ENCODE results near the gene DOLPP1. TPM values are rescaled to one million over a fixed set of nuclear protein-coding genes. Genes with fewer than 3 reads are reported as not detected.
"Not testable (repeated sequence)": the region's sequence is repeated elsewhere in the genome, so short reads cannot be mapped to it uniquely, and the experiment has no call there.

The DOLPP1 gene
- 20.2 and 22.9 TPM in 2 replicates for total RNA-seq

DNA sequence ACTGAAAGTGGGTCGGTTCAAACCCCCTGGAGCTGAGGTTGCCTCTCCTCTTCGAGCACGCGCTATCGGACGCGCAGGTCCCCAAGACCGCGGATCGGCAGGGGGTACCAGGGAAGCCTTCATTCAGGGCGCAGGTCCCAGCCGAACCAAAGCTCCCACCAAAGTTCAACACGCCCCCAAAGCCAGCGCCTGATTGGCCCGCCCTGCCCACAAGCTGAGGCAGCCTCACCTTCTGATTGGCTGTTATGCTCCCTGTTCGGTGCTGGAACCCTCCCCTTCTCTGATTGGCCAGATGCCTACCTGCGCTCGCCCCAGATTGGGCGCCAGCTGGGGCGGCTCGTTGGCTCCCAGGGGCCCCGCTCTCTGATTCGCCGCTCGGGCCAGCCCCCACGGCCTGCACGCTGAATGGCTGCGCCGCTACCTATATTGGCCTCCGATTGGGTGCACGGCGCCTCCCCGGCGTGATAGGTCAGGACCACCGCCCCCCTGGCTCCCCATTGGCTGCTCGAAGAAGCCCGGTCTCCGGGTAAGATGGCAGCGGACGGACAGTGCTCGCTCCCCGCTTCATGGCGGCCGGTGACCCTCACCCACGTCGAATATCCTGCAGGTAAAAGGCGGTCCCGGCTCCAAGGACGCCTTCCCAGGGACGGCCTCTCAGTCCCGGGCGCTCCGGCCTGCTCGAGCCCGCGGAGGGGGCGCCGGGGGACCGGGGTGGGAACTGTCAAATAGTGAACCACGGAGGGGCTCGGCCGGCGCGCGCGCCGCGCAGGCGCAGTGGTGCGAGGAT is at the start of gene DOLPP1:
Gene DOLPP1 (plus strand): TSS at position 511 of the 787 bp plus-strand sequence. CDS start 21 bp downstream, at position 532.
- peaks cover 8% of the 10 kb centered on the region for H3K36me3 Mint-ChIP-seq (ENCODE audit: low read depth)
- peak within 1 kb of the TSS; percentile 63 for H3K27ac Mint-ChIP-seq
- intact Hi-C loops (cut with micrococcal nuclease) = loop anchor here (1.0 to 2.0 kb wide), 2 partner anchors 31 to 44 kb away; partner anchors contain the start of genes MIGA2 and PTPA
- peak; percentile 99 for DNase-seq (ENCODE audit: low spot score)
- H3K9me3 Mint-ChIP-seq = no peaks in the 10 kb centered on the region
- H3K4me3 Mint-ChIP-seq (ENCODE audit: low read depth) = peak within 1 kb of the TSS; percentile 90
- no peaks in the 10 kb centered on the region for H3K27me3 Mint-ChIP-seq (ENCODE audit: low read depth)
- peaks cover 16% of the 10 kb centered on the region for H3K4me1 Mint-ChIP-seq (ENCODE audit: low read depth)

GRCh38 chr9:129031514-129031913 is 49.4 kb upstream of the DOLPP1 start:
- H3K36me3 Mint-ChIP-seq (ENCODE audit: low read depth) = no peaks in the 10 kb centered on the region
- no peak overlapping the region for H3K27ac Mint-ChIP-seq
- intact Hi-C loops (cut with micrococcal nuclease) = no loop called here
- no peak for DNase-seq (ENCODE audit: low spot score)
- H3K9me3 Mint-ChIP-seq = no peaks in the 10 kb centered on the region
- no peak overlapping the region for H3K4me3 Mint-ChIP-seq (ENCODE audit: low read depth)
- H3K27me3 Mint-ChIP-seq (ENCODE audit: low read depth) = no peaks in the 10 kb centered on the region
- peaks cover 9% of the 10 kb centered on the region for H3K4me1 Mint-ChIP-seq (ENCODE audit: low read depth)

DNA sequence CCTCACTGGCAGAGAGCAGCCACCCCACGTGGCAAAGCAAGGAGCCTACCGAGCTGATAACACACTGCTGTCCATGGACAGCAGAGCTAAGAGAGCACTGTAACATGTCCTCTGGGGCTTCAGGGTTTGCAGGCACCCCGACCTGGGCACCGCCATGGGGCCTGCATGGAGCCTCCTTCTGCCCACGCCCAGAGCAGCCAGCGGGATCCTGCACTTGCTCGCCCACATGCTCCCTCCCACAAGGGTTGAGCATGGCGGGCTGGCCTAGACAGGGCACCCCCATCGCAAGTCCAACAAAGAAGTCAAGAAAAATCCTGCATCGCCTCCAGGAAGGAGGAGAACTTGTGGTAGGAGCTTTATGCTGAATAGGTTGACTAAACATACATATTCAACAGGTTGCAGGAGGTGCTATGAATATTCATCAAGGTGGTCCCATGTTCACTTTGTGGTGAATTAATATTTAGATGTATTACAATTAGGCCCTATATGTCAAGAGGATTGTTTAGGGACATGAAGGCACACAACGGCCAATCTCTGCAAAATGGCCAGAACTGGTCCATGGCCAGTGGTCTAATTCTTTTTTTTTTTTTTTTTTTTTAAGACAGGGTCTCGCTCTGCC is 48.3 kb upstream of the DOLPP1 start:
- Mint-ChIP-seq H3K4me3 (ENCODE audit: low read depth) (no peak overlapping the region), H3K9me3 (no peaks in the 10 kb centered on the region), H3K27ac (no peak overlapping the region), H3K4me1 (ENCODE audit: low read depth) (peaks cover 14% of the 10 kb centered on the region), H3K27me3 (ENCODE audit: low read depth) (no peaks in the 10 kb centered on the region), H3K36me3 (ENCODE audit: low read depth) (no peaks in the 10 kb centered on the region)
- no peak for DNase-seq (ENCODE audit: low spot score)
- intact Hi-C loops (cut with micrococcal nuclease) = no loop called here

- no peaks in the 10 kb centered on the region for H3K9me3 Mint-ChIP-seq
- peaks cover 18% of the 10 kb centered on the region for H3K4me1 Mint-ChIP-seq (ENCODE audit: low read depth)
- no peak for DNase-seq (ENCODE audit: low spot score)
- no peaks in the 10 kb centered on the region for H3K36me3 Mint-ChIP-seq (ENCODE audit: low read depth)
- intact Hi-C loops (cut with micrococcal nuclease) = no loop called here
- H3K4me3 Mint-ChIP-seq (ENCODE audit: low read depth) = no peak overlapping the region
- H3K27ac Mint-ChIP-seq = no peak overlapping the region
- no peaks in the 10 kb centered on the region for H3K27me3 Mint-ChIP-seq (ENCODE audit: low read depth)
Observed at GRCh38 chr9:129033216-129033615, 47.7 kb upstream of the DOLPP1 start.

DNA sequence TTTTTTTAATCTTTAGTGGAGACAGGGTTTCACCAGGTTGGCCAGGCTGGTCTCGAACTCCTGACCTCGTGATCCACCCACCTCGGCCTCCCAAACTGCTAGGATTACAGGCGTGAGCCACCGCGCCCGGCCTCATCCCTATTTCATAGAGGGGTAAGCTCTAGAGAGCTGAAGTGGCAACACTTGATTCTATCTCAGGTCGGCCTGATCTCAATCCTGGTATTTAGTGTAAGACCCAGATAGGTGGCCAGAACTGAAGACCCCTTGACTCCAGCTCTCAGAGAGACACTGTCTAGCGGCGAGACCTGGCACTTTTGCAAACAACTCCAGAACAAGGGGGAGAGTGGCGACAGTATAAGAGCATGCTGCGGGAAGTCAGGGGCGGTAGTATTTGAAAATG is 45.1 kb upstream of the DOLPP1 start:
- not testable (repeated sequence) for H3K36me3 Mint-ChIP-seq (ENCODE audit: low read depth); DNase-seq (ENCODE audit: low spot score); H3K27me3 Mint-ChIP-seq (ENCODE audit: low read depth); H3K9me3 Mint-ChIP-seq
- intact Hi-C loops (cut with micrococcal nuclease) = loop anchor here (1.0 to 2.0 kb wide), 4 partner anchors 8 to 155 kb away; partner anchors contain the start of genes DOLK, DOLPP1, KYAT1 and NUP188
- Mint-ChIP-seq H3K4me3 (ENCODE audit: low read depth) (peak overlapping the region; percentile 94), H3K4me1 (ENCODE audit: low read depth) (peaks cover 22% of the 10 kb centered on the region), H3K27ac (peak overlapping the region; percentile 54)

- peaks cover 22% of the 10 kb centered on the region for H3K4me1 Mint-ChIP-seq (ENCODE audit: low read depth)
- H3K36me3 Mint-ChIP-seq (ENCODE audit: low read depth) = peaks cover 8% of the 10 kb centered on the region
- no peaks in the 10 kb centered on the region for H3K9me3 Mint-ChIP-seq
- H3K4me3 Mint-ChIP-seq (ENCODE audit: low read depth) = peak within 1 kb of the TSS; percentile 94
- peak; percentile 94 for DNase-seq (ENCODE audit: low spot score)
- H3K27me3 Mint-ChIP-seq (ENCODE audit: low read depth) = no peaks in the 10 kb centered on the region
- peak within 1 kb of the TSS; percentile 54 for H3K27ac Mint-ChIP-seq
- intact Hi-C loops (cut with micrococcal nuclease) = loop anchor here (1.0 to 2.0 kb wide), 4 partner anchors 8 to 155 kb away; partner anchors contain the start of genes DOLK, DOLPP1, KYAT1 and NUP188
Observed at GRCh38 chr9:129036241-129036922, 44.5 kb upstream of the DOLPP1 start, which contains the start of gene MIGA2. MIGA2 (plus strand) TSS chr9:129036626; CDS start chr9:129040595, 3,969 bp downstream.

DNA sequence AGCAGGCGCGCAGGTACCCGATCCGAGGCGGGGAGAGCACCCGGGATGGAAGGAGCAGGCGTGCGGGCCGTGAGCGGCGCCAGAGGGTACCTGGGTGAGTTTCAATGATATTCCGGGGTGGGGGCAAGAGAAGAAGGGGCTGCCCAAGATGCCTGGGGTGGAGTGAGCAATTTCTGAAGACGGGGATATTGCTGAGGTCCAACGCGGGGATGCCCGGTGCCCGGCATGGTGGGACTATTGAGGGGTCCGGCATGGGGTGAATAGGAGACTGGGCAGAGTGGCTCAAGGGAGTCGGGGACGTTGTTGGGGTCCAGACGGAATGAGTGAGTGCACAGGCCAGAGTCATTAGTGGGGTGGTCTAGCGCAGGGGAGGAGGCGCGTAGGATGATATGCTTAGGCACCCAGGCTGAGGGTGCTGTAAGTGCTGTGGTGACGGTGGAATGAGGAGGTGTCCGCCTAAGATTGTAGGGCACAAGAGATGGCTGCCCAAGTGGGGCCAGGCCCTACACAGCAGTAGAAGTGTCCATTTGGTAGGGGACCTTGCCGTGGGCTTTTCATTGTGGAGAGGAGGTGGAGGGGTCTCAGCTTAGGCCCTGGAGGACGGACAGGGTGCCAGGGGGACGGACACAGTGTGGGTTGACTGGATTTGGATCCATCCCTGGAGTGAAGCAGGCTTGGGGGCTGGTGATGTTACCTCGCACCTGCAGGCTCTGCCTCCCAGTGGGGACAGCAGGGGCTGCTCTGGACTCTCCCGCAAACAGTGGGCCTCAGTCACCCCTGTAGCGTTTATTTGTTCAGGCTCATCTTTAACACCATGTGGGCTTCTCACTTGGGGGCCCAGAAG is 43.8 kb upstream of the DOLPP1 start:
- no peaks in the 10 kb centered on the region for H3K9me3 Mint-ChIP-seq
- no peaks in the 10 kb centered on the region for H3K27me3 Mint-ChIP-seq (ENCODE audit: low read depth)

GRCh38 chr9:129037767-129038098 is 43.2 kb upstream of the DOLPP1 start:
- intact Hi-C loops (cut with micrococcal nuclease) = loop anchor here (2.0 kb wide), 2 partner anchors 43 to 91 kb away; partner anchors contain the start of genes DOLK, DOLPP1 and NUP188
- Mint-ChIP-seq H3K27ac (no peak overlapping the region), H3K4me1 (ENCODE audit: low read depth) (peaks cover 22% of the 10 kb centered on the region), H3K9me3 (no peaks in the 10 kb centered on the region), H3K36me3 (ENCODE audit: low read depth) (peaks cover 20% of the 10 kb centered on the region), H3K27me3 (ENCODE audit: low read depth) (no peaks in the 10 kb centered on the region), H3K4me3 (ENCODE audit: low read depth) (peak overlapping the region; percentile 94)
- DNase-seq (ENCODE audit: low spot score) = no peak

More for the DNA sequence above, 43.8 kb upstream of the DOLPP1 start:
- Mint-ChIP-seq H3K4me1 (ENCODE audit: low read depth) (peaks cover 22% of the 10 kb centered on the region), H3K36me3 (ENCODE audit: low read depth) (peaks cover 14% of the 10 kb centered on the region), H3K27ac (peak overlapping the region; percentile 54), H3K4me3 (ENCODE audit: low read depth) (peak overlapping the region; percentile 94)
- intact Hi-C loops (cut with micrococcal nuclease) = loop anchor here (1.0 to 2.0 kb wide), 4 partner anchors 9 to 156 kb away; partner anchors contain the start of genes DOLK, DOLPP1, KYAT1 and NUP188
- DNase-seq (ENCODE audit: low spot score) = no peak

DNA sequence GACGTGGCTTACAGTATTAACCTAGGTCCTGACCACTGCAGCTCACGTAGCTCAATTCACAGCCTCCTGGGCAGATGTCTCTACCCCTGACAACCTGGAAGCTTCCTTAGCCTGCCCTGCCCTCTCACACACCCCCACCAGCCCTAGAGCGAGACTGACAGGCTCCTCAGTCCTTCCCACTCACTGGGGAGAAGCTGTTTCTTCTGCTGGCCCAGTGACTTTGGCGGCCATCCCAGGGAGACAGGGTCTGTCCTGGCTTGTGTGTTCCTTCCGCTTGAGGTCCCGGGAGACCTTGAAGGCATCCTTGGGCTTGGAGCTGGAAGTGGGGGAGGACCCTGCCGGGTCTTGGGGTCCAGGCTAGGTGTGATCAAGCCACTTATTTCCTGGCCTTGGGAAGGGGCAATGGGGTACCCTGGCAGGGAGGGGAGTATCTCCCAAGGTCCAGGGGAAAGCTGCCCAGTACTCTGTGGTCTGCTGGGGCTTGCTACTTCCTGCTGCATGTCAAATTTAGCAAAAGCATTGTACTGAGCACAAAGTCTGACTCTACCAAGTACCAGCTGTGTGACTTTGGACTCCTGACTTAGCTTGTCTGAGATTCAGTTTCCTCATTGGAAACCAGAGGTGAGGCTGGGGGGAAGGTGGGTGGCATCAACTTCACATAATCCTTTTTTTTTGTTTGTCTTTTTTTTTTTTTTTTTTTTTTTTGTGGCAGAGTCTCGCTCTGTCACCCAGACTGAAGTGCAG is 42.6 kb upstream of the DOLPP1 start:
- Mint-ChIP-seq H3K4me1 (ENCODE audit: low read depth) (peaks cover 22% of the 10 kb centered on the region), H3K27ac (no peak overlapping the region), H3K4me3 (ENCODE audit: low read depth) (peak overlapping the region; percentile 94), H3K36me3 (ENCODE audit: low read depth) (peaks cover 21% of the 10 kb centered on the region), H3K27me3 (ENCODE audit: low read depth) (no peaks in the 10 kb centered on the region), H3K9me3 (no peaks in the 10 kb centered on the region)
- DNase-seq (ENCODE audit: low spot score) = no peak
- intact Hi-C loops (cut with micrococcal nuclease) = no loop called here

DNA sequence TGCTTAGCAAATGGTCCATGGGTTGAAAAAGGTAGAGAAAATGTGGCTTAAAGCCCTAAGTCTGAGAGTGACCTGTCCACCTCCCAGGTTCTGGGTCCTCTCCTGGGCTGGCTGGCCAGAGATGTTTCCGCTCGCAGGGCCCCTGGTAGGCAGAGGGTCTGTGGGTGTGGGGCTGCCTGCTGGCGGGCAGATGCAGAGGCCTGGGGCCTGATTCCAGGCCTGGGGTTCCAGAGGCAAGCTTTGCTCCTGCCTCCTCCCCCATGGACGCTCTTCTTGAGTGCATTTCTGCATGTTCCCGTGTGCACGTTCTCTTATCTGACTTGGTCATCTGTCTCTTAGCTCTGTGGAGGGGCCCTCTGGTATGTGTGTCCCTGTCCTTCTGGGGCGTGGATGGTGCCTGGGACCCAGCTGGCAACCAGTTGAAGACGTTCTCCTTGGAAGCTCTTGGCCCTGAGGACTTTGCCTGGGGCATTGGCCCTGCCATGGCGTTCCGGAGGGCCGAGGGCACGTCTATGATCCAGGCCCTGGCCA is 40.7 kb upstream of the DOLPP1 start:
- Mint-ChIP-seq H3K4me1 (ENCODE audit: low read depth) (peaks cover 22% of the 10 kb centered on the region), H3K36me3 (ENCODE audit: low read depth) (peaks cover 25% of the 10 kb centered on the region), H3K27me3 (ENCODE audit: low read depth) (no peaks in the 10 kb centered on the region), H3K27ac (no peak overlapping the region), H3K4me3 (ENCODE audit: low read depth) (peak overlapping the region; percentile 47), H3K9me3 (no peaks in the 10 kb centered on the region)
- no peak for DNase-seq (ENCODE audit: low spot score)
- intact Hi-C loops (cut with micrococcal nuclease) = no loop called here

- Mint-ChIP-seq H3K27me3 (ENCODE audit: low read depth) (no peaks in the 10 kb centered on the region), H3K9me3 (no peaks in the 10 kb centered on the region), H3K4me1 (ENCODE audit: low read depth) (peaks cover 14% of the 10 kb centered on the region), H3K27ac (no peak overlapping the region), H3K36me3 (ENCODE audit: low read depth) (peaks cover 25% of the 10 kb centered on the region), H3K4me3 (ENCODE audit: low read depth) (no peak overlapping the region)
- DNase-seq (ENCODE audit: low spot score) = no peak
- intact Hi-C loops (cut with micrococcal nuclease) = no loop called here
Observed at GRCh38 chr9:129042016-129042415, 38.9 kb upstream of the DOLPP1 start.
